ENCODE measurements around the gene DDX60.

- TF ChIP-seq, protein P1, sequence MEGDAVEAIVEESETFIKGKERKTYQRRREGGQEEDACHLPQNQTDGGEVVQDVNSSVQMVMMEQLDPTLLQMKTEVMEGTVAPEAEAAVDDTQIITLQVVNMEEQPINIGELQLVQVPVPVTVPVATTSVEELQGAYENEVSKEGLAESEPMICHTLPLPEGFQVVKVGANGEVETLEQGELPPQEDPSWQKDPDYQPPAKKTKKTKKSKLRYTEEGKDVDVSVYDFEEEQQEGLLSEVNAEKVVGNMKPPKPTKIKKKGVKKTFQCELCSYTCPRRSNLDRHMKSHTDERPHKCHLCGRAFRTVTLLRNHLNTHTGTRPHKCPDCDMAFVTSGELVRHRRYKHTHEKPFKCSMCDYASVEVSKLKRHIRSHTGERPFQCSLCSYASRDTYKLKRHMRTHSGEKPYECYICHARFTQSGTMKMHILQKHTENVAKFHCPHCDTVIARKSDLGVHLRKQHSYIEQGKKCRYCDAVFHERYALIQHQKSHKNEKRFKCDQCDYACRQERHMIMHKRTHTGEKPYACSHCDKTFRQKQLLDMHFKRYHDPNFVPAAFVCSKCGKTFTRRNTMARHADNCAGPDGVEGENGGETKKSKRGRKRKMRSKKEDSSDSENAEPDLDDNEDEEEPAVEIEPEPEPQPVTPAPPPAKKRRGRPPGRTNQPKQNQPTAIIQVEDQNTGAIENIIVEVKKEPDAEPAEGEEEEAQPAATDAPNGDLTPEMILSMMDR (IDR thresholded peaks at IDR 0.05): no peak
- TF ChIP-seq POLR2A (IDR thresholded peaks at IDR 0.05; ENCODE audit: low read depth) (no peak), POLR2AphosphoS5 (IDR thresholded peaks at IDR 0.05) (no peak), EP300 (IDR thresholded peaks at IDR 0.05) (no peak)
Measured at GRCh38 chr4:168272488-168272887, 46.1 kb downstream of the DDX60 start.
